Activated CD8-positive, alpha-beta T cell treated with anti-CD3 and anti-CD28 coated beads for 36 hours (primary cell): ENCODE data around the gene FAXC. TPM values are rescaled to one million over a fixed set of nuclear protein-coding genes. Genes with fewer than 3 reads are reported as not detected.

Experiments used
- ATAC-seq: fragments of 200-7000 bp; cut with Tn5 transposase; one replicate; pipeline ENCODE4 v1.10.0; 2021; ENCODE audit warnings: mild to moderate bottlenecking, moderate library complexity
- CTCF ChIA-PET: fragments of 350-600 bp; sonication (Branson Sonifier 250); formaldehyde crosslinking; loops from one replicate; lab custom pipeline; 2021; ENCODE audit warnings: antibody characterized with exemption; lab: Charles Lee
- POLR2A ChIA-PET: fragments of 350-600 bp; sonication (Branson Sonifier 250); formaldehyde crosslinking; loops from one replicate; lab custom pipeline; 2021; ENCODE audit warnings: antibody characterized with exemption; lab: Charles Lee
- DNase-seq: peaks from one replicate; pipeline ENCODE4 v3.0.0-alpha.2; 2020
- H3K27ac Mint-ChIP-seq: one replicate; pipeline ENCODE4 v1.8.0; 2021; ENCODE audit warnings: mild to moderate bottlenecking, mixed read lengths
- H3K27me3 Mint-ChIP-seq: one replicate; pipeline ENCODE4 v1.8.0; 2021; ENCODE audit warnings: mixed read lengths
- H3K36me3 Mint-ChIP-seq: one replicate; pipeline ENCODE4 v1.8.0; 2021; ENCODE audit warnings: low read depth, mixed read lengths
- H3K4me1 Mint-ChIP-seq: one replicate; pipeline ENCODE4 v1.8.0; 2021; ENCODE audit warnings: low read depth, mixed read lengths
- H3K4me3 Mint-ChIP-seq: one replicate; pipeline ENCODE4 v1.8.0; 2021; ENCODE audit warnings: mild to moderate bottlenecking, moderate library complexity, mixed read lengths
- H3K9me3 Mint-ChIP-seq: one replicate; pipeline ENCODE4 v1.8.0; 2021; ENCODE audit warnings: mixed read lengths
- intact Hi-C: fragments of 100-400 bp; cut with micrococcal nuclease; formaldehyde crosslinking; loops from one replicate; pipeline ENCODE4 v1.10.0; 2022
- total RNA-seq, 2 experiments: library from RNA; stranded (reverse); gene quantifications; one replicate each; pipeline ENCODE4 v1.2.3, GENCODE V29; 2021
- TF ChIP-seq, protein P1 (sequence below): fragments of 200-600 bp; IDR thresholded peaks from one replicate; pipeline ENCODE4 v1.8.0; 2022; ENCODE audit warnings: antibody characterized with exemption, mild to moderate bottlenecking

The FAXC gene
- total RNA-seq, 2 experiments from 2014 or later: not detected

- peaks cover 2% of the 10 kb centered on the region for H3K4me1 Mint-ChIP-seq
- CTCF ChIA-PET: interaction anchor here (0.6 to 1.2 kb wide), 8 partner anchors 10 to 419 kb away, joined by 3 to 9 read pairs (median 4); partner anchors contain the start of gene COQ3
- TF ChIP-seq, protein P1, sequence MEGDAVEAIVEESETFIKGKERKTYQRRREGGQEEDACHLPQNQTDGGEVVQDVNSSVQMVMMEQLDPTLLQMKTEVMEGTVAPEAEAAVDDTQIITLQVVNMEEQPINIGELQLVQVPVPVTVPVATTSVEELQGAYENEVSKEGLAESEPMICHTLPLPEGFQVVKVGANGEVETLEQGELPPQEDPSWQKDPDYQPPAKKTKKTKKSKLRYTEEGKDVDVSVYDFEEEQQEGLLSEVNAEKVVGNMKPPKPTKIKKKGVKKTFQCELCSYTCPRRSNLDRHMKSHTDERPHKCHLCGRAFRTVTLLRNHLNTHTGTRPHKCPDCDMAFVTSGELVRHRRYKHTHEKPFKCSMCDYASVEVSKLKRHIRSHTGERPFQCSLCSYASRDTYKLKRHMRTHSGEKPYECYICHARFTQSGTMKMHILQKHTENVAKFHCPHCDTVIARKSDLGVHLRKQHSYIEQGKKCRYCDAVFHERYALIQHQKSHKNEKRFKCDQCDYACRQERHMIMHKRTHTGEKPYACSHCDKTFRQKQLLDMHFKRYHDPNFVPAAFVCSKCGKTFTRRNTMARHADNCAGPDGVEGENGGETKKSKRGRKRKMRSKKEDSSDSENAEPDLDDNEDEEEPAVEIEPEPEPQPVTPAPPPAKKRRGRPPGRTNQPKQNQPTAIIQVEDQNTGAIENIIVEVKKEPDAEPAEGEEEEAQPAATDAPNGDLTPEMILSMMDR: peak; percentile 44
- peak; percentile 40 for DNase-seq
- H3K36me3 Mint-ChIP-seq: no peaks in the 10 kb centered on the region
- POLR2A ChIA-PET: no interaction called here
- no peak overlapping the region for H3K27ac Mint-ChIP-seq
- intact Hi-C loops: loop anchor here (5.0 kb wide), 1 partner anchor 93 kb away; the partner anchor contains the start of gene PNISR
- peaks cover 19% of the 10 kb centered on the region for H3K27me3 Mint-ChIP-seq
- no peaks in the 10 kb centered on the region for H3K9me3 Mint-ChIP-seq
- no peak overlapping the region for H3K4me3 Mint-ChIP-seq
- ATAC-seq: peak; percentile 67
Measured at GRCh38 chr6:99334526-99335127, 14.8 kb downstream of the FAXC start.

DNA sequence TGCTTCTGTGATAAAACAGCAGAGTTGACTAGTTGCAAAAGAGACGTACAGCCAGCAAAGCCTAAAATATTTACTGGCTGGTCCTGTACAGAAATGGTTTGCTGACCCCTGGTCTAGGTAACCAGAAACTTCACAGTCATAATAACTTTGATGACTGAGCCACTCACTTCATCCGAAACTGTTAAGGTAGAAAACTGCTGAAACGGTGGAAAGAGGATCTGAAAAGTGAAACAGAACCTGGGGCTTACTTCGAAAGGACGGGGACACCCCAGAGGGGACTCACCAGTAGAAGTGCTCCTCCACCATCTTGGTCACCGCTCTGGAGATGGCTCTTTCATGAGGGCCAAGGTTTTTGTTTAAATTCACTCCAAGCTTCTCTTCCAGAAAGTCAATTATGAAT is 16.4 kb downstream of the FAXC start:
- ChIA-PET POLR2A (no interaction called here), CTCF (no interaction called here)
- no peaks in the 10 kb centered on the region for H3K9me3 Mint-ChIP-seq
- H3K4me3 Mint-ChIP-seq: no peak overlapping the region
- H3K36me3 Mint-ChIP-seq: no peaks in the 10 kb centered on the region
- no peak overlapping the region for H3K27ac Mint-ChIP-seq
- ATAC-seq (no peak), DNase-seq (no peak)
- intact Hi-C loops: loop anchor here (5.0 kb wide), 1 partner anchor 94 kb away; the partner anchor contains the start of gene PNISR
- TF ChIP-seq, protein P1: no peak
- peaks cover 2% of the 10 kb centered on the region for H3K4me1 Mint-ChIP-seq
- H3K27me3 Mint-ChIP-seq: peaks cover 14% of the 10 kb centered on the region

DNA sequence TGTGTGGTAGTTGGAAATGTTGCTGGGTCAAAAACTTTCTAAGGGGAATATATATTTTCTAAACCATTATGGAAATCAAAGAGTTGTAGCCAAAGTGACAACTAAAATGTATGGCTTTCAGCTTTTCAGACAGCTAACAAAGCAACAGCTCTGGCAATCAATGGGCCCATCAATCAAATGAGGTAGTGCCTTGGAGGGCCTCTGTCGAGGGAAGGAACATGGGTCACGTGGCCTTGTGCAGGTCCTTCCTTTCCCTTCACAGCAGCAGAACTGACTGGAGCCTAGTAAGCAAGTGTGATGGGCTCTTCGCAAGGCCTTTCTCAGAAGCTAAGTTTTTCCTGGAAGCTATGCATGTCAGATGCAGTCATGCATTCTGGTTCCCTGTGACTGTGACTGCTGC is 17.9 kb downstream of the FAXC start:
- POLR2A ChIA-PET: no interaction called here
- TF ChIP-seq, protein P1: no peak
- Mint-ChIP-seq H3K4me3 (no peak overlapping the region), H3K36me3 (no peaks in the 10 kb centered on the region), H3K9me3 (no peaks in the 10 kb centered on the region), H3K27ac (no peak overlapping the region), H3K4me1 (peaks cover 2% of the 10 kb centered on the region), H3K27me3 (peaks cover 10% of the 10 kb centered on the region)
- no peak for ATAC-seq
- CTCF ChIA-PET: interaction anchor here (0.7 to 3.1 kb wide), 11 partner anchors 10 to 491 kb away, joined by 3 to 19 read pairs (median 5); partner anchors contain the start of genes FAXC and PNISR
- DNase-seq: no peak
- intact Hi-C loops: loop anchor here (5.0 kb wide), 1 partner anchor 96 kb away; the partner anchor contains the start of gene PNISR

GRCh38 chr6:99330159-99330558 is 19.3 kb downstream of the FAXC start:
- peaks cover 6% of the 10 kb centered on the region for H3K27me3 Mint-ChIP-seq
- TF ChIP-seq, protein P1: peak; percentile 80
- peaks cover 2% of the 10 kb centered on the region for H3K4me1 Mint-ChIP-seq
- intact Hi-C loops: loop anchor here (5.0 kb wide), 1 partner anchor 97 kb away; the partner anchor contains the start of gene PNISR
- DNase-seq (peak; percentile 83), ATAC-seq (peak; percentile 95)
- no peak overlapping the region for H3K27ac Mint-ChIP-seq
- ChIA-PET POLR2A (no interaction called here), CTCF (interaction anchor here (0.6 to 3.1 kb wide), 33 partner anchors 9 to 435 kb away, joined by 3 to 19 read pairs (median 5); partner anchors contain the start of genes CCNC, COQ3, FAXC and PNISR)
- no peak overlapping the region for H3K4me3 Mint-ChIP-seq
- no peaks in the 10 kb centered on the region for H3K9me3 Mint-ChIP-seq
- H3K36me3 Mint-ChIP-seq: no peaks in the 10 kb centered on the region

DNA sequence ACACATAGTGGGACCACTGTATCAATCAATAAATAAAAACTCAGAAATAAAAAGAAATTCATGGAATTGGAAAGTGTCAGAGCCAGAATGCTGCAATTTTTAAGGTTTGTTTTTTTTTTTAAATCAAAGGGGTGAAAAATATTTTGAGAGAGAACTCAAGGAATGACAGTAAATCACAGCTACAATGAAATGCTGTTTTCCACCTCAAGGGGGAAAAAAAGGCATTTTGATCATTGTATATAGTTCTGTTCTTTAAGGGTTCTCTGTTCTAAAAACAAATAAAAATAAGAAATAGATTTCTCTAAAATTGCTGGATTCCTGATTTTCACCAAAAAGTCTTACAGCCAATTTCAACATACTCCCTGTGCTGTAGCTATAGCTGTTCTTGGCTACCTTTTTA is 24.5 kb downstream of the FAXC start:
- TF ChIP-seq, protein P1: no peak
- H3K9me3 Mint-ChIP-seq: no peaks in the 10 kb centered on the region
- ChIA-PET CTCF (interaction anchor here (0.8 kb wide), 1 partner anchor 9 kb away, joined by 3 read pairs; no protein-coding TSS in a partner anchor), POLR2A (no interaction called here)
- H3K36me3 Mint-ChIP-seq: no peaks in the 10 kb centered on the region
- H3K4me3 Mint-ChIP-seq: no peak overlapping the region
- ATAC-seq (no peak), DNase-seq (no peak)
- no peak overlapping the region for H3K27ac Mint-ChIP-seq
- no peaks in the 10 kb centered on the region for H3K4me1 Mint-ChIP-seq
- intact Hi-C loops: no loop called here
- peaks cover 14% of the 10 kb centered on the region for H3K27me3 Mint-ChIP-seq
